Lower leg skin (tissue), 3 donors: Measurements from ENCODE around the gene VRK2.

ENCODE experiments used
- POLR2A ChIP-seq, 2 donors: fragments of 450-650 bp; IDR thresholded peaks; one replicate each; pipeline ENCODE4 v1.6.1; 2016 to 2017; ENCODE audit warnings: antibody characterized with exemption in 2 of 2, mild to moderate bottlenecking in 1 of 2, moderate library complexity in 1 of 2
- TF ChIP-seq, protein P1 (sequence below), 3 donors: fragments of 450-650 bp; IDR thresholded peaks; one replicate each; pipeline ENCODE4 v1.5.1; 2016; ENCODE audit warnings: antibody characterized with exemption in 3 of 3, mild to moderate bottlenecking in 3 of 3, moderate library complexity in 2 of 3

DNA sequence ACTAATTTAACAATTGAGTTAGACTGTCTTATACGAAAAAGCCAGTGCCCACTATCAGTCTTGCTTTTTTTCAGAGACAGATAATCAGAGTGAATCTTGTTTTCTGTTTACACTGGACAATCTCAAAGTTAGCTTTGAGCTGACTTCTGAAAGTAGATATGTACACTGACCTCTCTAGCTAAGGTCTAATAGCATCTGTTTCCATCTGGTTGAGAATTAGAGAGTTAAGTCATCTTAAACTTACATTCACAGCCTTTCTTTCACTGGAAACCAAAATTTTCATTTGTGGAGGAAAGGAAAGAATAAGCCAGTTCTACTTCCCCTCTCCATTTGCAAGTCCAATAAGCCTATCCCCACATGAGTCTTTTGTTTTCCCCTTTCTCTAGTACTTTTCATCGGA is 89.3 kb downstream of the VRK2 start:
- TF ChIP-seq, protein P1, sequence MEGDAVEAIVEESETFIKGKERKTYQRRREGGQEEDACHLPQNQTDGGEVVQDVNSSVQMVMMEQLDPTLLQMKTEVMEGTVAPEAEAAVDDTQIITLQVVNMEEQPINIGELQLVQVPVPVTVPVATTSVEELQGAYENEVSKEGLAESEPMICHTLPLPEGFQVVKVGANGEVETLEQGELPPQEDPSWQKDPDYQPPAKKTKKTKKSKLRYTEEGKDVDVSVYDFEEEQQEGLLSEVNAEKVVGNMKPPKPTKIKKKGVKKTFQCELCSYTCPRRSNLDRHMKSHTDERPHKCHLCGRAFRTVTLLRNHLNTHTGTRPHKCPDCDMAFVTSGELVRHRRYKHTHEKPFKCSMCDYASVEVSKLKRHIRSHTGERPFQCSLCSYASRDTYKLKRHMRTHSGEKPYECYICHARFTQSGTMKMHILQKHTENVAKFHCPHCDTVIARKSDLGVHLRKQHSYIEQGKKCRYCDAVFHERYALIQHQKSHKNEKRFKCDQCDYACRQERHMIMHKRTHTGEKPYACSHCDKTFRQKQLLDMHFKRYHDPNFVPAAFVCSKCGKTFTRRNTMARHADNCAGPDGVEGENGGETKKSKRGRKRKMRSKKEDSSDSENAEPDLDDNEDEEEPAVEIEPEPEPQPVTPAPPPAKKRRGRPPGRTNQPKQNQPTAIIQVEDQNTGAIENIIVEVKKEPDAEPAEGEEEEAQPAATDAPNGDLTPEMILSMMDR (IDR thresholded peaks at IDR 0.05) = no peak
- TF ChIP-seq POLR2A (IDR thresholded peaks at IDR 0.05) = no peak
